GM21447 (cell line): ENCODE results near the gene ITGA7.

Experiments used
- ATAC-seq: cut with Tn5 transposase; IDR thresholded peaks from one replicate; pipeline ENCODE4 v1.9.1; 2021; ENCODE audit not compliant: unreplicated experiment

ITGA7 gene

GRCh38 chr12:55736780-55737580 lies 29.3 kb upstream of the ITGA7 start:
- ATAC-seq: no peak

- no peak for ATAC-seq
Measured at GRCh38 chr12:55736076-55736475, 28.4 kb upstream of the ITGA7 start.

GRCh38 chr12:55734595-55734994 lies 26.9 kb upstream of the ITGA7 start:
- ATAC-seq: no peak

DNA sequence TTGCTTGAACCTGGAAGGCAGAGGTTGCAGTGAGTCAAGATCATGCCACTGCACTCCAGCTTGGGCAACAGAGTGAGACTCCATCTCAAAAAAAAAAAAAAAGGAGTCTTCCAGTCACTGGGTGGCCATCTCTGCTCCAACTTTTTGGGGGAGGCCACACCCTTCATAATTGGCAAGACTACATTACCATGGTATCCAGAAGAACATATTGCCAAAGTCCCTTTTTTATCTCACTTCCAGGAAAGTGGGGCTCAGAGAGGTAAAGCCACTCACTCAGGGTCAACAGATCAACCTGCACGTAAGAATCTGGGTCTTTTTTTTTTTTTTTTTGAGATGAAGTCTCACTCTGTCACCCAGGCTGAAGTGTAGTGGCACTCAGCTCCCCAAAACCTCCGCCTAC lies 26.2 kb upstream of the ITGA7 start:
- ATAC-seq: no peak

DNA sequence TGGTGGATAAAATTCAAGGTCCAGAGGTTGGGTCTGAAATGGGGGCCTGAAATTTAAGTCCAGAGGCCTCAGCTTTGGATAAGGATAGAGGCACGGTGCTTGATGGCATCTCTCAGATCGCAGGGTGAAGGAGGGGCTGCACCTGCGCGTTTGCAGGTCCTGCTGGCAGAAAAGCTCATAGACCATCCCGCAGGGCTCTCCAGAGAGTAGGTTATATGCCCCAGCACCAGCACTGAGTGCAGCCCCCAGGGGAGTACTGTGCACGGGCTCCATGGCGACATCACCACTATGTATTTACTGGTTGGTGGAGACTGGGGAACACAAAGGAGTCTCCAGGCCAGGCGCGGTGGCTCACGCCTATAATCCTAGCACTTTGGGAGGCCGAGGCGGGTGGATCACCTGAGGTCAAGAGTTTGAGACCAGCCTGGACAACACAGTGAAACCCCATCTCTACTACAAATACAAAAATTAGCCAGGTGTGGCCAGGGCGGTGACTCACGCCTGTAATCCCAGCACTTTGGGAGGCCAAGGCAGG lies 25.4 kb upstream of the ITGA7 start:
- no peak for ATAC-seq

DNA sequence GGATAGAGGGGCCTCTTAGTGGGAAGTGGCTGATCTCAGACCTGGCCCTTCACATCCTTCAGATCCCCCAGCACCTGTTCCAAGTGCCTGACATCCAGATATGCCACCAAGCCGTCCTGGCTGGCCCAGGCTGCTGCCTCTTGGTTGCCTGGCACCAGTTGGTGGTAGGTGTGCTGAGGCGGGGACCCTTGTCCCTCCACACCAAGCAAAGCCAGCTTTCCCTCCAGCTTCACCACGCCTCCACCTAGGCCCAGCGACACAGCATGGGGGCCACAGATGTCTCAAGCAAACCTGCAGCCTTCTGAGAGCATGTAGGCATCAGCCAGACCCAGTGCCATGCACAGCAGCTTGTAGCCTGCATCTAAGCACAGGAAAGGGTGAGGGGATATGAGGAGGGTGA lies 24.6 kb upstream of the ITGA7 start:
- no peak for ATAC-seq

DNA sequence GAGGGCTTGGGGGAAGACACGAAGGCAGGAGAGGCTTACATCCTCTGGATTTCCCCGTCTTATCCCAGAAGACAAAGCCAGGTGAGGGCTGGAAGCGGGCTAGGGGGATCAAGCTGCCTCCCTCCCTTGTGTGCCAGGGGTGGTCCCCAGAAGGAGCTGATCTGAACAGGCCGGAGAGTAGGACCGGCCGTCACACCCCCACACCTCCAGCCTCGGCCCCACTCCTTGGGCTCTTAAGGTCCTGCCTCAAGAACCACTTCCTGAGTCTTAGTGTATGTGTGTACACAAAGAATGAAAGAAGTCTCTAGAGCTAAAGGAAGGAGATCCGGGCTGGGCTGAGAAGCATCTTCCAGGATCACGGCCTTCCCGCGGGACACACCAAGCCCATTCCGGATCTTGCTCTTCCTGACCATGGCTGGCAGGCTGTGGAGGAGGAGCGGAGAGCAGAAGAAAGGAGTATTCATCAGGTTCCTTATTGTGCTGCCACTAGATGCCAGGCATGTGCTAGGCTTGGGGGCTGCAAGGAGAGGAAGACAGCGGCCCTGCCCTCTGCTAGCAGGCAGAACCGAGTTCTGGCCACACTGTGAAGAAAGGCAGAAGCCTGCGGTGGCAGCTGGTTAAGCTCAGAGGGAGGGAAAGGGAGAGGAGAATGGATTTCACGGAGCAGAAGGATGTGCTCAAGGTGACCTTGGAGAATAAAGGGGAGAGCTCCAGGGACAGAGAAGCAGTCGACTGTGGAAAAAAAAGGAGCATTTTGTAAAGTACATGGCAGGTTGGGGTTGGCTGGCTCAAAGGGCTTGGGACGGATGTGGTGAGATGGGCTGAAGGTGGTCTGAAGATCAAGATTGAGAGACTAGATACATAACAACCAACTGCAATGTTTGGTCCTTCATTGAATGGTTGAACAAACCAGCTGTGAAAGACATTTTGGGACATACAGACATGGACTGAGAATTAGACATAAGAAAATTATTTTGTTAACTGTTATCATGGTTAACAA lies 22.4 kb upstream of the ITGA7 start:
- ATAC-seq: peak; percentile 43

- ATAC-seq: peak; percentile 64
Measured at GRCh38 chr12:55728939-55729818, 21.5 kb upstream of the ITGA7 start, which contains the start of gene CD63. Gene CD63 (minus strand): TSS chr12:55729009. CDS start chr12:55728341, 668 bp downstream.

GRCh38 chr12:55728186-55728938 lies 20.7 kb upstream of the ITGA7 start:
- ATAC-seq: no peak

DNA sequence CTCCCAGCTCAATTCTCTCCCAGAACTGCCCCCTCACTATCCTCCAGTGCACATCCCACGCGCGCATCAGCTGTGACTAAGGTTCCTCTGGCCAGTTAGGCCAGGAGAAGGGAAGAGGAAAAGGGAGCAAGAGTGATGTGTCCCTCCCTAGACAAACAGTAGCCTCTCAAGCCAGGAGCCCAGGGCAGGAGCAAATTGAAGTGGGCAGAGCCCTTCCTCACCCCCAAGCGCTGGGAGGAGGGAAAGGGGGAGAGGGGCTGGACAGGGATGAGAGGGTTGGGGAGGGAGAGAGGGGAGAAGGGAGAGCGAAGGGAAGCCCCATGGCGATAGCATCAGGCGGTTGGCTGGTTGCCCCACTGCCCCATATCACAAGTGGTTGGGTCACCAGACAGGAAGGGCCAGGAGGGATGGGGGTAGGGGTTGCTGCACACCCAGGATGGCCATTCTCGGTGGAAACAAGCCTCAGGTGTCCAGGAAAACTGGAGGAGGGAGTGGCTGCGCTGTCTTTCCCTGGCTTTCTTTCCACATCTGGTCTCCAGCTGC lies 20.0 kb upstream of the ITGA7 start:
- ATAC-seq: no peak

- ATAC-seq: no peak
Measured at GRCh38 chr12:55726971-55727370, 19.3 kb upstream of the ITGA7 start.

GRCh38 chr12:55725556-55725955 lies 17.9 kb upstream of the ITGA7 start:
- ATAC-seq: no peak

DNA sequence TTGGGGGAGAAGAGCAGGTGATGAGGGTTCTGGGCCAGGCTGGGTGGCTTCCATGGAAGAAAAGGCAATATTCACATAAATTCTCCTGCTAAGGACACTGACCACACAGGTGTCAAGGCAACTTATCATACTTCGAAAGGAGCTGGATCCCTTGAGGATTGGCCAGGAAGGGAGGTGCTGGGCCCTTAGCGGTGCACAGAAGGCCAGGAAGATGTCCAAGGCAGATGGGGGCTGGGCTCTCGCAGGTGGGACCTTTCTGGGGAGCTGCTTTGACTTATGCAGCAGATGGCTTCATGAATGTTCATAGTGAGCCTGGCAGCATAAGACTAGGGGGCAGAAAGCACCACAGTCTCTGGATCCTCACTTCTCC lies 17.2 kb upstream of the ITGA7 start:
- ATAC-seq: no peak

DNA sequence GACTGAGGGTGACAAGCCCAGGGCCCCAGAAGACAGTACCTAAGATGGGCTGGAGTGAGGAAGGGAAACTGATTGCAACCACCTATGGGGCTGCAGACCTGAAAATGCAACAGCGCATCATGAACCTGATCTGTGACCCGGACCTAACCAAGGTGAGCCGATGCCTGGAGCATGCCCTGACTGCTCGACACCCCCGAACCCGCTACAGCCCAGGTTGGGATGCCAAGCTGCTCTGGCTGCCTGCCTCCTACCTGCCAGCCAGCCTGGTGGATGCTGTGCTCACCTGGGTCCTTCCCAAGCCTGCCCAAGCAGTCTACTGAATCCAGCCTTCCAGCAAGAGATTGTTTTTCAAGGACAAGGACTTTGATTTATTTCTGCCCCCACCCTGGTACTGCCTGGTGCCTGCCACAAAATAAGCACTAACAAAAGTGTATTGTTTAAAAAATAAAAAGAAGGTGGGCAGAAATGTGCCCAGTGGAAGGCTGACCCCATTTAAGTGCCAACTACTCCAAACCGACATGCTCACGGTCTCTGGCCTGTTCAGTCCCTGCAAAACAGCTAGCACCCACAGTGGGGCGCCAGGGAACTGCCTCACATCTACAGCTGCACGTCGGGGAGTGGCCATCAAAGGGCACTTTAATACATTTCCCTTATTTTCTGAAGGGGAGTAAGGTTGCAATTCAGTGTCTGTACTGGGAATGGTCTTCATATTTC lies 16.7 kb upstream of the ITGA7 start:
- ATAC-seq: no peak

- no peak for ATAC-seq
Measured at GRCh38 chr12:55723516-55724225, 16.0 kb upstream of the ITGA7 start.

GRCh38 chr12:55722948-55723347 lies 15.2 kb upstream of the ITGA7 start:
- no peak for ATAC-seq

GRCh38 chr12:55721601-55722213 lies 14.0 kb upstream of the ITGA7 start:
- no peak for ATAC-seq

DNA sequence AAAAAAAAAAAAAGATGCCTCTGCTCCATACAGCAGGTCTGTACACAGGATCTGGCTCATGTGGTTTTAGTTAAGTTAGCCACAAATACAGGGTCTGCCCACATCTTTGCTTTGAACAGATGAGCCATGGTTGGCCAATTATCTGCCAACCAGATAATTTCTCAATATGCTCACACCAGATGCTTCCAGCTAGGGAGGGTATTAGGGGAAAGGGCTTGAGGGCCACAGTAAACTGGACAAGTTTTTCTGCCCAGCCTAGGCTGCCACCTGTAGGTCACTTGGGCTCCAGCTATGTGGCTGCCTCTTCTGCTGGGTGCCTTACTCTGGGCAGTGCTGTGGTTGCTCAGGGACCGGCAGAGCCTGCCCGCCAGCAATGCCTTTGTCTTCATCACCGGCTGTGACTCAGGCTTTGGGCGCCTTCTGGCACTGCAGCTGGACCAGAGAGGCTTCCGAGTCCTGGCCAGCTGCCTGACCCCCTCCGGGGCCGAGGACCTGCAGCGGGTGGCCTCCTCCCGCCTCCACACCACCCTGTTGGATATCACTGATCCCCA lies 13.3 kb upstream of the ITGA7 start:
- ATAC-seq: no peak
